Endometrial microvascular endothelial cells (primary cell): Measurements from ENCODE around the gene DNALI1. TPM values are rescaled to one million over a fixed set of nuclear protein-coding genes. Genes with fewer than 3 reads are reported as not detected.
"Not testable (repeated sequence)": the region's sequence is repeated elsewhere in the genome, so short reads cannot be mapped to it uniquely, and the experiment has no call there.

Experiments used
- in situ Hi-C: cut with HindIII; loops from 2 replicates; pipeline ENCODE4 v1.10.0; 2017; ENCODE audit warnings: low sequenced_read_pairs, low pct_unique_long_range_greater_than_20kb; ENCODE audit errors: inconsistent ontology term
- total RNA-seq: library from RNA; depleted of rRNA; stranded (reverse); fragments of >200 nt; gene quantifications from one replicate; pipeline ENCODE4 v1.2.3, GENCODE V29; 2015; ENCODE audit errors: inconsistent ontology term

Gene DNALI1
- total RNA-seq, 1 donor from 2014 or later = 0.84 TPM

- in situ Hi-C loops = no loop called here
Observed at GRCh38 chr1:37549341-37549740, 7.4 kb upstream of the DNALI1 start.

GRCh38 chr1:37553598-37553926, 3.2 kb upstream of the DNALI1 start:
- in situ Hi-C loops = no loop called here

- in situ Hi-C loops = no loop called here
Observed at GRCh38 chr1:37553927-37554808, 2.6 kb upstream of the DNALI1 start, which contains the start of gene SNIP1. Gene SNIP1 (minus strand): TSS chr1:37554293. CDS start chr1:37554229, 64 bp downstream.

- in situ Hi-C loops = no loop called here
Observed at GRCh38 chr1:37557402-37557801, 662 bp downstream of the DNALI1 start.

- in situ Hi-C loops = no loop called here
Observed at GRCh38 chr1:37558411-37558810, 1.7 kb downstream of the DNALI1 start.

GRCh38 chr1:37559080-37559479, 2.3 kb downstream of the DNALI1 start:
- in situ Hi-C loops = no loop called here

GRCh38 chr1:37559957-37560379, 3.2 kb downstream of the DNALI1 start:
- in situ Hi-C loops = not testable (repeated sequence)

GRCh38 chr1:37560401-37561132, 3.8 kb downstream of the DNALI1 start:
- in situ Hi-C loops = no loop called here

GRCh38 chr1:37561133-37562132, 4.7 kb downstream of the DNALI1 start:
- in situ Hi-C loops = no loop called here

GRCh38 chr1:37562984-37563383, 6.2 kb downstream of the DNALI1 start:
- in situ Hi-C loops = no loop called here

GRCh38 chr1:37564892-37565291, 8.2 kb downstream of the DNALI1 start:
- in situ Hi-C loops = no loop called here

GRCh38 chr1:37567023-37567422, 10.3 kb downstream of the DNALI1 start:
- in situ Hi-C loops = no loop called here

GRCh38 chr1:37570528-37571334, 14.0 kb downstream of the DNALI1 start:
- in situ Hi-C loops = no loop called here

GRCh38 chr1:37574834-37575480, 18.2 kb downstream of the DNALI1 start:
- in situ Hi-C loops = no loop called here

GRCh38 chr1:37575692-37576091, 19.0 kb downstream of the DNALI1 start:
- in situ Hi-C loops = no loop called here

- in situ Hi-C loops = not testable (repeated sequence)
Observed at GRCh38 chr1:37584544-37584943, 27.8 kb downstream of the DNALI1 start.

- in situ Hi-C loops = no loop called here
Observed at GRCh38 chr1:37588939-37589338, 32.2 kb downstream of the DNALI1 start.

- in situ Hi-C loops = no loop called here
Observed at GRCh38 chr1:37593726-37594125, 37.0 kb downstream of the DNALI1 start.
